ENCODE measurements around the gene GNAS-AS1.

The GNAS-AS1 gene

GRCh38 chr20:58792426-58792825, 58.3 kb downstream of the GNAS-AS1 start:
- TF ChIP-seq ELF4 (IDR thresholded peaks at IDR 0.05): no peak
- TF ChIP-seq SUZ12 (IDR thresholded peaks at IDR 0.05): no peak
- TF ChIP-seq FOXM1 (IDR thresholded peaks at IDR 0.05; ENCODE audit: borderline replicate concordance): no peak
- no peak for TF ChIP-seq TARDBP (IDR thresholded peaks at IDR 0.05)
- TF ChIP-seq SP1 (IDR thresholded peaks at IDR 0.05): no peak
- TF ChIP-seq L3MBTL2 (conservative IDR thresholded peaks at IDR 0.05): no peak
- no peak for DNase-seq (ENCODE audit: extremely low spot score)
- ChIA-PET CTCF (no interaction called here), POLR2A (no interaction called here)

- TF ChIP-seq PKNOX1 (IDR thresholded peaks at IDR 0.05): no peak
- TF ChIP-seq LEF1 (IDR thresholded peaks at IDR 0.05; ENCODE audit: borderline replicate concordance): no peak
- TF ChIP-seq ARNT (IDR thresholded peaks at IDR 0.05): no peak
- TF ChIP-seq CTBP1 (IDR thresholded peaks at IDR 0.05; ENCODE audit: borderline replicate concordance): no peak
- no peak for TF ChIP-seq TARDBP (IDR thresholded peaks at IDR 0.05)
- TF ChIP-seq ZNF384 (IDR thresholded peaks at IDR 0.05): no peak
- TF ChIP-seq ELF4 (IDR thresholded peaks at IDR 0.05): no peak
- no peak for TF ChIP-seq SUZ12 (IDR thresholded peaks at IDR 0.05)
- TF ChIP-seq BHLHE40 (IDR thresholded peaks at IDR 0.05; ENCODE audit: borderline replicate concordance): no peak
- no peak for TF ChIP-seq HDGF (IDR thresholded peaks at IDR 0.05; ENCODE audit: borderline replicate concordance)
- no peak for TF ChIP-seq L3MBTL2 (conservative IDR thresholded peaks at IDR 0.05)
- TF ChIP-seq FOXM1 (IDR thresholded peaks at IDR 0.05; ENCODE audit: borderline replicate concordance): no peak
- no peak for TF ChIP-seq SP1 (IDR thresholded peaks at IDR 0.05)
- TF ChIP-seq NFRKB (IDR thresholded peaks at IDR 0.05): no peak
- DNase-seq (ENCODE audit: extremely low spot score): no peak
- CTCF ChIA-PET: interaction anchor here (0.8 kb wide), 1 partner anchor 763 kb away, joined by 3 read pairs; no protein-coding TSS in a partner anchor
- POLR2A ChIA-PET: no interaction called here
Observed at GRCh38 chr20:58791286-58791685, 59.4 kb downstream of the GNAS-AS1 start.

- TF ChIP-seq LEF1 (IDR thresholded peaks at IDR 0.05; ENCODE audit: borderline replicate concordance): no peak
- no peak for TF ChIP-seq L3MBTL2 (conservative IDR thresholded peaks at IDR 0.05)
- no peak for TF ChIP-seq NFRKB (IDR thresholded peaks at IDR 0.05)
- TF ChIP-seq ELF4 (IDR thresholded peaks at IDR 0.05): no peak
- TF ChIP-seq BHLHE40 (IDR thresholded peaks at IDR 0.05; ENCODE audit: borderline replicate concordance): no peak
- TF ChIP-seq ARNT (IDR thresholded peaks at IDR 0.05): no peak
- no peak for TF ChIP-seq FOXM1 (IDR thresholded peaks at IDR 0.05; ENCODE audit: borderline replicate concordance)
- TF ChIP-seq FOXA1 (IDR thresholded peaks at IDR 0.05): no peak
- no peak for TF ChIP-seq HDGF (IDR thresholded peaks at IDR 0.05; ENCODE audit: borderline replicate concordance)
- no peak for TF ChIP-seq FOXK2 (IDR thresholded peaks at IDR 0.05)
- TF ChIP-seq ZNF384 (IDR thresholded peaks at IDR 0.05): no peak
- TF ChIP-seq CTBP1 (IDR thresholded peaks at IDR 0.05; ENCODE audit: borderline replicate concordance): no peak
- POLR2A ChIA-PET: no interaction called here
- CTCF ChIA-PET: no interaction called here
- DNase-seq (ENCODE audit: extremely low spot score): no peak
Observed at GRCh38 chr20:58790454-58790853, 60.2 kb downstream of the GNAS-AS1 start.

- TF ChIP-seq SUZ12 (IDR thresholded peaks at IDR 0.05) (no peak), FOXA1 (IDR thresholded peaks at IDR 0.05) (no peak), L3MBTL2 (conservative IDR thresholded peaks at IDR 0.05) (no peak), TARDBP (IDR thresholded peaks at IDR 0.05) (no peak), NFRKB (IDR thresholded peaks at IDR 0.05) (no peak), SP1 (IDR thresholded peaks at IDR 0.05) (no peak), PKNOX1 (IDR thresholded peaks at IDR 0.05) (no peak), HDGF (IDR thresholded peaks at IDR 0.05; ENCODE audit: borderline replicate concordance) (no peak), LEF1 (IDR thresholded peaks at IDR 0.05; ENCODE audit: borderline replicate concordance) (no peak), FOXM1 (IDR thresholded peaks at IDR 0.05; ENCODE audit: borderline replicate concordance) (no peak), CTBP1 (IDR thresholded peaks at IDR 0.05; ENCODE audit: borderline replicate concordance) (no peak), ELF4 (IDR thresholded peaks at IDR 0.05) (no peak), ARNT (IDR thresholded peaks at IDR 0.05) (no peak), ZNF384 (IDR thresholded peaks at IDR 0.05) (no peak)
- no peak for DNase-seq (ENCODE audit: extremely low spot score)
- POLR2A ChIA-PET: no interaction called here
- CTCF ChIA-PET: no interaction called here
Observed at GRCh38 chr20:58788896-58789544, 61.7 kb downstream of the GNAS-AS1 start.

- TF ChIP-seq ARNT (IDR thresholded peaks at IDR 0.05) (no peak), BHLHE40 (IDR thresholded peaks at IDR 0.05; ENCODE audit: borderline replicate concordance) (no peak), FOXM1 (IDR thresholded peaks at IDR 0.05; ENCODE audit: borderline replicate concordance) (no peak), PKNOX1 (IDR thresholded peaks at IDR 0.05) (no peak), FOXK2 (IDR thresholded peaks at IDR 0.05) (no peak), FOXA1 (IDR thresholded peaks at IDR 0.05) (no peak), ZNF384 (IDR thresholded peaks at IDR 0.05) (no peak), CTBP1 (IDR thresholded peaks at IDR 0.05; ENCODE audit: borderline replicate concordance) (no peak), NFRKB (IDR thresholded peaks at IDR 0.05) (no peak), LEF1 (IDR thresholded peaks at IDR 0.05; ENCODE audit: borderline replicate concordance) (no peak), SUZ12 (IDR thresholded peaks at IDR 0.05) (no peak), SP1 (IDR thresholded peaks at IDR 0.05) (no peak), TARDBP (IDR thresholded peaks at IDR 0.05) (no peak), HDGF (IDR thresholded peaks at IDR 0.05; ENCODE audit: borderline replicate concordance) (no peak), ELF4 (IDR thresholded peaks at IDR 0.05) (no peak)
- ChIA-PET CTCF (no interaction called here), POLR2A (no interaction called here)
- DNase-seq (ENCODE audit: extremely low spot score): no peak
Observed at GRCh38 chr20:58787211-58788005, 63.3 kb downstream of the GNAS-AS1 start.
